Measurements from ENCODE around the gene CHIC2.

CHIC2 gene

DNA sequence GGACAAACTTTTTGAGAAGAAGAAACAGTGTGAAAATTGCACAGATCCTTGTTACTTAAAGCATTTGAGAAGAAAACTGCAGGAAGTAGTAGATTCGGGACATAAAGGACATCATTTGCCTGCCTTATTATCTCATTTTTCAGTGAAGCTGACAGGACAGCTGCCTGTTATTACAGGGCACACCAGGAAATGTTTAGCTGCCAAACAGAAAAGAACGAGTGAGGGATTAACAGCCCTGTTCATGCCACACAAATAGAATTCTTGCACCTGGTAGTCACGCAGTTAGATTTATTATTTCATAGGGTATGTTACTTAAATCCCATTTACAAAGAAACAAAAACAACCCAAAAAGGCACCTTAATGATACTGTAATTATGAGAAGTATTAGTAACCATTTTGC is 100.6 kb downstream of the CHIC2 start:
- DNase-seq (ENCODE audit: low read depth in 1 of 2, low spot score in 1 of 2), result no peak
- H3K27me3 ChIP-seq (ENCODE audit: insufficient read depth, poor library complexity, severe bottlenecking), result no peaks in the 10 kb centered on the region

DNA sequence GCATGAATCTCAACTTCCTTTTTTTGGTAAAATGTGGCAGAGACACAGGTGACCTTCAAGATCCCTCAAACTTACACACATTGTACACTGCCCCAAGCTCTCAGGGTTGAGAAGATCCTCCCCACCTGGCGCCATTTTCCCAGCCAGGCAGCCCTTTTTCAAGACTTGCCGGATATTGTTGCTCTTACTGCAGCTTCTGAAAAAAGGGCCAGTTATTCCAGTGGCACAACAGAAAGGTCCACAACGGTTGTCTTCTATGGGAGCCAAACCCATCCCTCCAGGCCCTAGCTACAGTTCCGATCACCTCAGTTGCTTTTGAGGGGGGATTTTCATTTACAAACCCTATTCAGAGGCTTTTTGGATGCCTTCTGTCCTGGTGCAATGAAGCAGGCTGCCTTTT is 101.1 kb downstream of the CHIC2 start:
- no peak for DNase-seq (ENCODE audit: low read depth in 1 of 2, low spot score in 1 of 2)
- H3K27me3 ChIP-seq (ENCODE audit: insufficient read depth, poor library complexity, severe bottlenecking), result no peaks in the 10 kb centered on the region
- TF ChIP-seq CTCF (IDR thresholded peaks at IDR 0.05; ENCODE audit: insufficient read depth, low read length) (no peak), POLR2AphosphoS5 (IDR thresholded peaks at IDR 0.05; ENCODE audit: low read depth) (no peak), SPI1 (IDR thresholded peaks at IDR 0.05; ENCODE audit: borderline replicate concordance, low read depth) (no peak), GABPA (IDR thresholded peaks at IDR 0.05; ENCODE audit: low read depth) (no peak)
- TF ChIP-seq, protein P1, sequence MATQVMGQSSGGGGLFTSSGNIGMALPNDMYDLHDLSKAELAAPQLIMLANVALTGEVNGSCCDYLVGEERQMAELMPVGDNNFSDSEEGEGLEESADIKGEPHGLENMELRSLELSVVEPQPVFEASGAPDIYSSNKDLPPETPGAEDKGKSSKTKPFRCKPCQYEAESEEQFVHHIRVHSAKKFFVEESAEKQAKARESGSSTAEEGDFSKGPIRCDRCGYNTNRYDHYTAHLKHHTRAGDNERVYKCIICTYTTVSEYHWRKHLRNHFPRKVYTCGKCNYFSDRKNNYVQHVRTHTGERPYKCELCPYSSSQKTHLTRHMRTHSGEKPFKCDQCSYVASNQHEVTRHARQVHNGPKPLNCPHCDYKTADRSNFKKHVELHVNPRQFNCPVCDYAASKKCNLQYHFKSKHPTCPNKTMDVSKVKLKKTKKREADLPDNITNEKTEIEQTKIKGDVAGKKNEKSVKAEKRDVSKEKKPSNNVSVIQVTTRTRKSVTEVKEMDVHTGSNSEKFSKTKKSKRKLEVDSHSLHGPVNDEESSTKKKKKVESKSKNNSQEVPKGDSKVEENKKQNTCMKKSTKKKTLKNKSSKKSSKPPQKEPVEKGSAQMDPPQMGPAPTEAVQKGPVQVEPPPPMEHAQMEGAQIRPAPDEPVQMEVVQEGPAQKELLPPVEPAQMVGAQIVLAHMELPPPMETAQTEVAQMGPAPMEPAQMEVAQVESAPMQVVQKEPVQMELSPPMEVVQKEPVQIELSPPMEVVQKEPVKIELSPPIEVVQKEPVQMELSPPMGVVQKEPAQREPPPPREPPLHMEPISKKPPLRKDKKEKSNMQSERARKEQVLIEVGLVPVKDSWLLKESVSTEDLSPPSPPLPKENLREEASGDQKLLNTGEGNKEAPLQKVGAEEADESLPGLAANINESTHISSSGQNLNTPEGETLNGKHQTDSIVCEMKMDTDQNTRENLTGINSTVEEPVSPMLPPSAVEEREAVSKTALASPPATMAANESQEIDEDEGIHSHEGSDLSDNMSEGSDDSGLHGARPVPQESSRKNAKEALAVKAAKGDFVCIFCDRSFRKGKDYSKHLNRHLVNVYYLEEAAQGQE (IDR thresholded peaks at IDR 0.05; ENCODE audit: insufficient replicate concordance, low read depth), result no peak
- no peak overlapping the region for H3K27ac ChIP-seq (replicated peaks)
- H3K4me3 ChIP-seq (replicated peaks; ENCODE audit: insufficient read depth, low read length), result no peak overlapping the region

More for the DNA sequence above, 100.6 kb downstream of the CHIC2 start:
- no peak overlapping the region for H3K27ac ChIP-seq (replicated peaks)
- TF ChIP-seq SPI1 (IDR thresholded peaks at IDR 0.05; ENCODE audit: borderline replicate concordance, low read depth) (no peak), CTCF (IDR thresholded peaks at IDR 0.05; ENCODE audit: insufficient read depth, low read length) (no peak), GABPA (IDR thresholded peaks at IDR 0.05; ENCODE audit: low read depth) (no peak), POLR2AphosphoS5 (IDR thresholded peaks at IDR 0.05; ENCODE audit: low read depth) (no peak)
- TF ChIP-seq, protein P1 (IDR thresholded peaks at IDR 0.05; ENCODE audit: insufficient replicate concordance, low read depth), result no peak
- H3K4me3 ChIP-seq (replicated peaks; ENCODE audit: insufficient read depth, low read length), result no peak overlapping the region

DNA sequence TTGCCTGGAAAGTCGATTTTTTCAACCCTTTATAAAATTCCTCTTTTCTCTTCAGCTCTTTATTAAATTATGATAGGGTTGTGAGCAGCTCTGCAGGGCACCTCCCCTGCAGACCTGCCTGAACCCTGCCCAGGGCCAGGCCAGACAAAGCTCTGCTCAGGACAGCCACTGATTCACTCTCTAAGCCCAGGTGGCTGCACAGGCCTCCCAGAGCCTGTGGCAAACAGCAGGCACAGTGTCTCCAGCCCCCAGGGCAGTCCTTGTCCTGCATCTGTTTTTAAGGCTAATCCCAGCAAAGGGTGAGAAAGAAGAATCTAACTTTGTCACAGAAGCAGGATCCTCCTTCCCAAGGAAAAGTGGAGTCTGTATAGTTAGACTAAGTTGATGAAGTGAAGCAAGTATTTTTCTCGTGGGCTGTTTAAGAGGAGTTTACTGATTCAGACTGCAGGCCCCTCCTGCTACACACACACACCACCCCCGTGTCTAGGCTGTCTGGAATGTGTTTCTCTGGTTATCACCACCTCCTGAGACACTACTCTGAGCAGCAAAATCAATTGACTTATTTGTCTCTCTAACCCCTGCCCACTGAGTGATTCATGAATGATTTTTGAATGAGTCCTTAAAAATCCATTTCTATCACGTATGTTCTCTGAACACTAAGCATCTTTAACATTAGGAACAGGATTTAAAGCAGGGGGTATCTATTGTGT is 101.7 kb downstream of the CHIC2 start:
- Histone ChIP-seq H3K4me3 (replicated peaks; ENCODE audit: insufficient read depth, low read length) (no peak overlapping the region), H3K27ac (replicated peaks) (no peak overlapping the region), H3K27me3 (ENCODE audit: insufficient read depth, poor library complexity, severe bottlenecking) (no peaks in the 10 kb centered on the region)
- TF ChIP-seq, protein P1 (IDR thresholded peaks at IDR 0.05; ENCODE audit: insufficient replicate concordance, low read depth), result no peak
- TF ChIP-seq GABPA (IDR thresholded peaks at IDR 0.05; ENCODE audit: low read depth), result no peak
- no peak for TF ChIP-seq CTCF (IDR thresholded peaks at IDR 0.05; ENCODE audit: insufficient read depth, low read length)
- no peak for TF ChIP-seq POLR2AphosphoS5 (IDR thresholded peaks at IDR 0.05; ENCODE audit: low read depth)
- TF ChIP-seq SPI1 (IDR thresholded peaks at IDR 0.05; ENCODE audit: borderline replicate concordance, low read depth), result no peak
- no peak for DNase-seq (ENCODE audit: low read depth in 1 of 2, low spot score in 1 of 2)
